ENCODE measurements around the gene KDM2B.

DNA sequence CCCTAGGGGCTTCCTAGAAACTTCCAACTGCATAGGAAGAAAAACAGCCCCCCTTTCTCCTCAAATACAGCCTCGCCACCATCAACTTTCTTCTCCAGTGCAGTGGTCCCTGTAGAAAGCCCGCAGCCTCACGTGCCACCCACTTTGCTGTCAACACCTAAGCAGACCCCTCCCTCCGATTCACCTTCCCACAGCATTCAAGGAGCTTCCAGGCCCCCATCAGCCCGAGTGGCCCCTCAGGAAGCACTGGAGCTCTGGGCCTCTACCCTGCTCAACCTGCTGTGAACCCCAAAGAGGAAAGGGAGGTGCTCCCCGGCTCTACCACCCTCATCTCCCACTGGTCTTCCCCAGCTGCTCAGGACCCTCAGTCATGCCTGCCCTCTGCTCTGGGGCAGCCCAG lies 125.9 kb downstream of the KDM2B start:
- TF ChIP-seq, protein P1, sequence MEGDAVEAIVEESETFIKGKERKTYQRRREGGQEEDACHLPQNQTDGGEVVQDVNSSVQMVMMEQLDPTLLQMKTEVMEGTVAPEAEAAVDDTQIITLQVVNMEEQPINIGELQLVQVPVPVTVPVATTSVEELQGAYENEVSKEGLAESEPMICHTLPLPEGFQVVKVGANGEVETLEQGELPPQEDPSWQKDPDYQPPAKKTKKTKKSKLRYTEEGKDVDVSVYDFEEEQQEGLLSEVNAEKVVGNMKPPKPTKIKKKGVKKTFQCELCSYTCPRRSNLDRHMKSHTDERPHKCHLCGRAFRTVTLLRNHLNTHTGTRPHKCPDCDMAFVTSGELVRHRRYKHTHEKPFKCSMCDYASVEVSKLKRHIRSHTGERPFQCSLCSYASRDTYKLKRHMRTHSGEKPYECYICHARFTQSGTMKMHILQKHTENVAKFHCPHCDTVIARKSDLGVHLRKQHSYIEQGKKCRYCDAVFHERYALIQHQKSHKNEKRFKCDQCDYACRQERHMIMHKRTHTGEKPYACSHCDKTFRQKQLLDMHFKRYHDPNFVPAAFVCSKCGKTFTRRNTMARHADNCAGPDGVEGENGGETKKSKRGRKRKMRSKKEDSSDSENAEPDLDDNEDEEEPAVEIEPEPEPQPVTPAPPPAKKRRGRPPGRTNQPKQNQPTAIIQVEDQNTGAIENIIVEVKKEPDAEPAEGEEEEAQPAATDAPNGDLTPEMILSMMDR (IDR thresholded peaks at IDR 0.05; ENCODE audit: borderline replicate concordance, extremely low read depth, low read length, poor library complexity, severe bottlenecking) = no peak
- no peak for TF ChIP-seq EZH2 (IDR thresholded peaks at IDR 0.05; ENCODE audit: borderline replicate concordance, low read depth, low read length, severe bottlenecking)
